ENCODE measurements around the gene BLZF1. TPM values are rescaled to one million over a fixed set of nuclear protein-coding genes. Genes with fewer than 3 reads are reported as not detected.
A peak's percentile ranks its signal among the peaks of the same experiment; 100 is the strongest.

The BLZF1 gene, protein sequence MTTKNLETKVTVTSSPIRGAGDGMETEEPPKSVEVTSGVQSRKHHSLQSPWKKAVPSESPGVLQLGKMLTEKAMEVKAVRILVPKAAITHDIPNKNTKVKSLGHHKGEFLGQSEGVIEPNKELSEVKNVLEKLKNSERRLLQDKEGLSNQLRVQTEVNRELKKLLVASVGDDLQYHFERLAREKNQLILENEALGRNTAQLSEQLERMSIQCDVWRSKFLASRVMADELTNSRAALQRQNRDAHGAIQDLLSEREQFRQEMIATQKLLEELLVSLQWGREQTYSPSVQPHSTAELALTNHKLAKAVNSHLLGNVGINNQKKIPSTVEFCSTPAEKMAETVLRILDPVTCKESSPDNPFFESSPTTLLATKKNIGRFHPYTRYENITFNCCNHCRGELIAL
- 29.5 and 29.7 TPM in 2 replicates for total RNA-seq

- no peaks in the 10 kb centered on the region for H3K27me3 ChIP-seq (ENCODE audit: insufficient read depth, low read length)
- H4K20me1 ChIP-seq (ENCODE audit: insufficient read depth, low read length), result no peaks in the 10 kb centered on the region
- peaks cover 68% of the 10 kb centered on the region for H3K79me2 ChIP-seq (ENCODE audit: insufficient read depth, low read length)
- TF ChIP-seq, protein P1, sequence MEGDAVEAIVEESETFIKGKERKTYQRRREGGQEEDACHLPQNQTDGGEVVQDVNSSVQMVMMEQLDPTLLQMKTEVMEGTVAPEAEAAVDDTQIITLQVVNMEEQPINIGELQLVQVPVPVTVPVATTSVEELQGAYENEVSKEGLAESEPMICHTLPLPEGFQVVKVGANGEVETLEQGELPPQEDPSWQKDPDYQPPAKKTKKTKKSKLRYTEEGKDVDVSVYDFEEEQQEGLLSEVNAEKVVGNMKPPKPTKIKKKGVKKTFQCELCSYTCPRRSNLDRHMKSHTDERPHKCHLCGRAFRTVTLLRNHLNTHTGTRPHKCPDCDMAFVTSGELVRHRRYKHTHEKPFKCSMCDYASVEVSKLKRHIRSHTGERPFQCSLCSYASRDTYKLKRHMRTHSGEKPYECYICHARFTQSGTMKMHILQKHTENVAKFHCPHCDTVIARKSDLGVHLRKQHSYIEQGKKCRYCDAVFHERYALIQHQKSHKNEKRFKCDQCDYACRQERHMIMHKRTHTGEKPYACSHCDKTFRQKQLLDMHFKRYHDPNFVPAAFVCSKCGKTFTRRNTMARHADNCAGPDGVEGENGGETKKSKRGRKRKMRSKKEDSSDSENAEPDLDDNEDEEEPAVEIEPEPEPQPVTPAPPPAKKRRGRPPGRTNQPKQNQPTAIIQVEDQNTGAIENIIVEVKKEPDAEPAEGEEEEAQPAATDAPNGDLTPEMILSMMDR (IDR thresholded peaks at IDR 0.05; ENCODE audit: extremely low read depth, low read depth, low read length), result no peak
- H3K27ac ChIP-seq (ENCODE audit: low read depth, low read length), result peak within 1 kb of the TSS; percentile 99
- no peaks in the 10 kb centered on the region for H3K9me3 ChIP-seq (ENCODE audit: low read depth, low read length)
- peaks cover 19% of the 10 kb centered on the region for H3K36me3 ChIP-seq (ENCODE audit: insufficient read depth, low read length)
- DNase-seq (ENCODE audit: insufficient read length, low spot score, missing footprints), result peak; percentile 61
- peak within 1 kb of the TSS; percentile 93 for H2AFZ ChIP-seq (ENCODE audit: low read length)
- H3K4me3 ChIP-seq (ENCODE audit: insufficient read depth, low read length), result peak within 1 kb of the TSS; percentile 76
- peak within 1 kb of the TSS; percentile 83 for H3K4me2 ChIP-seq (ENCODE audit: insufficient read depth, low read length)
- peaks cover 19% of the 10 kb centered on the region for H3K4me1 ChIP-seq (ENCODE audit: insufficient read depth, low read length)
Observed at GRCh38 chr1:169367686-169368405, at the start of gene BLZF1, which contains the start of gene NME7. TSS of gene BLZF1 (plus strand) at chr1:169368195. CDS start at chr1:169369523, 1,328 bp downstream. TSS of gene NME7 (minus strand) at chr1:169367797. CDS start at chr1:169367710, 87 bp downstream.

- no peaks in the 10 kb centered on the region for H3K9me3 ChIP-seq (ENCODE audit: low read depth, low read length)
- peaks cover 6% of the 10 kb centered on the region for H3K4me1 ChIP-seq (ENCODE audit: insufficient read depth, low read length)
- no peak overlapping the region for H3K4me3 ChIP-seq (ENCODE audit: insufficient read depth, low read length)
- H4K20me1 ChIP-seq (ENCODE audit: insufficient read depth, low read length), result no peaks in the 10 kb centered on the region
- H3K36me3 ChIP-seq (ENCODE audit: insufficient read depth, low read length), result no peaks in the 10 kb centered on the region
- no peaks in the 10 kb centered on the region for H3K79me2 ChIP-seq (ENCODE audit: insufficient read depth, low read length)
- no peak overlapping the region for H3K27ac ChIP-seq (ENCODE audit: low read depth, low read length)
- H2AFZ ChIP-seq (ENCODE audit: low read length), result no peak overlapping the region
- TF ChIP-seq, protein P1 (IDR thresholded peaks at IDR 0.05; ENCODE audit: extremely low read depth, low read depth, low read length), result no peak
- H3K4me2 ChIP-seq (ENCODE audit: insufficient read depth, low read length), result no peak overlapping the region
- no peaks in the 10 kb centered on the region for H3K27me3 ChIP-seq (ENCODE audit: insufficient read depth, low read length)
- no peak for DNase-seq (ENCODE audit: insufficient read length, low spot score, missing footprints)
Observed at GRCh38 chr1:169318536-169319244, 49.3 kb upstream of the BLZF1 start.

GRCh38 chr1:169321539-169321938 lies 46.5 kb upstream of the BLZF1 start:
- peaks cover 5% of the 10 kb centered on the region for H3K79me2 ChIP-seq (ENCODE audit: insufficient read depth, low read length)
- no peaks in the 10 kb centered on the region for H4K20me1 ChIP-seq (ENCODE audit: insufficient read depth, low read length)
- H3K36me3 ChIP-seq (ENCODE audit: insufficient read depth, low read length), result no peaks in the 10 kb centered on the region
- DNase-seq (ENCODE audit: insufficient read length, low spot score, missing footprints), result peak; percentile 54
- H3K9me3 ChIP-seq (ENCODE audit: low read depth, low read length), result no peaks in the 10 kb centered on the region
- no peak overlapping the region for H3K4me2 ChIP-seq (ENCODE audit: insufficient read depth, low read length)
- no peak overlapping the region for H3K27ac ChIP-seq (ENCODE audit: low read depth, low read length)
- peaks cover 7% of the 10 kb centered on the region for H3K4me1 ChIP-seq (ENCODE audit: insufficient read depth, low read length)
- H3K4me3 ChIP-seq (ENCODE audit: insufficient read depth, low read length), result no peak overlapping the region
- TF ChIP-seq, protein P1 (IDR thresholded peaks at IDR 0.05; ENCODE audit: extremely low read depth, low read depth, low read length), result no peak
- no peaks in the 10 kb centered on the region for H3K27me3 ChIP-seq (ENCODE audit: insufficient read depth, low read length)
- H2AFZ ChIP-seq (ENCODE audit: low read length), result no peak overlapping the region
